OCI-LY7 (cell line): ENCODE measurements around the gene PSMC4. TPM values are rescaled to one million over a fixed set of nuclear protein-coding genes. Genes with fewer than 3 reads are reported as not detected.

Source experiments
- BruUV-seq: library from RNA; stranded (reverse); fragments of 400-500 nt; replicated peaks from 2 replicates; lab custom pipeline; 2021; lab: Mats Ljungman, UMichigan
- CTCF ChIA-PET: fragments of 300-600 bp; sonication (Branson Sonifier 250); formaldehyde crosslinking; loops from one replicate; lab custom pipeline; 2022; ENCODE audit warnings: antibody characterized with exemption; ENCODE audit not compliant: unreplicated experiment; lab: Charles Lee
- POLR2A ChIA-PET: fragments of 300-600 bp; sonication (Branson Sonifier 250); formaldehyde crosslinking; loops from one replicate; lab custom pipeline; 2022; ENCODE audit warnings: antibody characterized with exemption; lab: Charles Lee
- DNase-seq: peaks from one replicate; pipeline ENCODE4 v3.0.0-alpha.2; 2015; ENCODE audit warnings: low spot score
- H2AFZ ChIP-seq: fragments of 200-600 bp; sonication (generic), shearing (Covaris generic); 2 replicates; pipeline ENCODE4 v1.6.1; 2014; ENCODE audit warnings: mild to moderate bottlenecking, antibody characterized with exemption, low read length, moderate library complexity
- H3K27ac ChIP-seq: fragments of 200-600 bp; sonication (generic); 2 replicates; pipeline ENCODE4 v1.5.1; 2014; ENCODE audit warnings: mixed run types, low read depth, mild to moderate bottlenecking, moderate library complexity, low read length, inconsistent platforms; ENCODE audit not compliant: poor library complexity, severe bottlenecking
- H3K36me3 ChIP-seq: fragments of 200-600 bp; sonication (generic); 2 replicates; pipeline ENCODE4 v1.6.1; 2014; ENCODE audit warnings: mild to moderate bottlenecking, antibody characterized with exemption, low read length, moderate library complexity, mixed read lengths; ENCODE audit not compliant: insufficient read depth
- H3K4me1 ChIP-seq: fragments of 200-600 bp; sonication (generic); 2 replicates; pipeline ENCODE4 v1.5.1; 2014; ENCODE audit warnings: mild to moderate bottlenecking, low read length; ENCODE audit not compliant: insufficient read depth, poor library complexity, severe bottlenecking
- H3K4me2 ChIP-seq: fragments of 200-600 bp; sonication (generic); 2 replicates; pipeline ENCODE4 v1.6.1; 2014; ENCODE audit warnings: mild to moderate bottlenecking, low read length
- H3K4me3 ChIP-seq: fragments of 200-600 bp; sonication (generic); 2 replicates; pipeline ENCODE4 v1.5.1; 2014; ENCODE audit warnings: mild to moderate bottlenecking, low read depth, low read length; ENCODE audit not compliant: poor library complexity, severe bottlenecking
- H3K79me2 ChIP-seq: fragments of 200-600 bp; sonication (generic); 2 replicates; pipeline ENCODE4 v1.6.1; 2016; ENCODE audit warnings: low read depth, mild to moderate bottlenecking, low read length, moderate library complexity, mixed read lengths; ENCODE audit not compliant: insufficient read depth
- H3K9me2 ChIP-seq: fragments of 200-600 bp; sonication (generic); 2 replicates; pipeline ENCODE4 v1.6.1; 2016; ENCODE audit warnings: mild to moderate bottlenecking, low read length, mixed read lengths; ENCODE audit not compliant: insufficient read depth
- H3K9me3 ChIP-seq: fragments of 200-600 bp; sonication (generic); 2 replicates; pipeline ENCODE4 v1.6.1; 2014; ENCODE audit warnings: mild to moderate bottlenecking, mixed run types, low read length, mixed read lengths
- H4K20me1 ChIP-seq: fragments of 200-600 bp; sonication (generic); 2 replicates; pipeline ENCODE4 v1.6.1; 2014; ENCODE audit warnings: mild to moderate bottlenecking, antibody characterized with exemption, low read length, moderate library complexity, mixed read lengths; ENCODE audit not compliant: insufficient read depth
- EZH2phosphoT487 ChIP-seq: fragments of 200-600 bp; sonication (generic); IDR thresholded peaks from 2 replicates; pipeline ENCODE4 v1.6.1; 2018; ENCODE audit warnings: low read depth, borderline replicate concordance, mild to moderate bottlenecking, mixed run types, antibody characterized with exemption, low read length, moderate library complexity, mixed read lengths
- intact Hi-C: fragments of 100-400 bp; cut with micrococcal nuclease; formaldehyde crosslinking; loops from one replicate; pipeline ENCODE4 v1.10.0; 2022; ENCODE audit not compliant: unreplicated experiment
- total RNA-seq, 2 experiments: library from RNA; depleted of rRNA in 1 of 2; stranded (reverse); fragments of >200 nt in 1 of 2; shearing (Covaris generic) in 1 of 2; gene quantifications; 2 replicates each; pipeline ENCODE4 v1.2.3, GENCODE V29; 2014 to 2022
- TF ChIP-seq, protein P1 (sequence below): fragments of 200-600 bp; sonication (generic); conservative IDR thresholded peaks from 2 replicates; pipeline ENCODE4 v1.5.1; 2014; ENCODE audit warnings: mild to moderate bottlenecking, antibody characterized with exemption, low read length, moderate library complexity, mixed read lengths

The PSMC4 gene
- total RNA-seq, 2 experiments from 2014 or later: 78.0 to 82.3 TPM

DNA sequence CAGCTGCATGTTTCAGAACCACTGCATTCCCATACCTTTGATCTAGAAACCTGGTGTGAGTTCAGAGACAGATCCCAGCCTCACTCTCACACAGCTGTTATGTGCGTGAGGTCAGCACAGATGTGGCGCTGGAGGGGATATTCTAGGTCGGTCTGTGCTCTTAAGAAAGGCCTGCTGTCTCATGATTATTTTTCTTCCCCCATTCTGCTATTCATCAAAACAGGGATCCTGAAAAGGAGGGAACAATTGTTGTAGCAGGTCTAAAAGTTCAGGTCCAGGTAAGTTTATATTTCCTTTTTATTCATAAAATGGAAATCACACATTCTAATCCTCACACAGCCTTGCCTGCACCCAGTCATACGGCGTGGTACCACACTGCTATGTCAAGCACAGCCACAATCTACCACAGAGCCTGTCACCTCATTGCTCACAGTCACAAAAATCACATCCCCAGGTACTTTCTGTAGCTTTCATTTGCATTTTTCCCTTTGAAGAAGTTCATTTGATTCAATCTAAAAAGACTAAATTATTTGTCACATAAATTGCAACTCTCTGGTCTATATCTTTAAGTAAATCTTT is 26.8 kb downstream of the PSMC4 start:
- peaks cover 16% of the 10 kb centered on the region for H3K4me1 ChIP-seq

DNA sequence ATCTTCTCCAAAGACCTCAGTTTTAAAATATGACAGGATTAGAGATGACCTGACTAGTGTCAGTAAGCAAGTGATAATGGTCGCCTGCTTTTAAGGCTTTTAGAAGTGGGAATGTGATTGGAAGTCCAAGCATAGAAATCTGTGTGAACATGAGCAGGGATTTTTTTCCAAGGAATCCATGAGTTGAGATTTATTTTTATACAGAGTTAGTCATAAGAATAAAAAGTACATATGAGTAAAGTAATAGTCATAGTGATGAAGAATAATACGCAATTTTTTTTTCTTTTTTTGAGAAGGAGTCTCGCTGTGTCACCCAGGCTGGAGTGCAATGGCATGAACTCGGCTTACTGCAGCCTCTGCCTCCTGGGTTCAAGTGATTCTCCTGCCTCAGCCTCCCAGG is 27.5 kb downstream of the PSMC4 start:
- Histone ChIP-seq H3K4me3 (no peak overlapping the region), H3K36me3 (peaks cover 14% of the 10 kb centered on the region; the same call in 1 of the 2 replicates), H2AFZ (no peak overlapping the region), H3K9me3 (peaks cover 17% of the 10 kb centered on the region; the same call in 1 of the 2 replicates), H3K4me2 (no peak overlapping the region), H3K27ac (no peak overlapping the region), H3K79me2 (peaks cover 18% of the 10 kb centered on the region; the same call in 1 of the 2 replicates), H4K20me1 (no peaks in the 10 kb centered on the region), H3K4me1 (peaks cover 16% of the 10 kb centered on the region), H3K9me2 (no peaks in the 10 kb centered on the region)
- POLR2A ChIA-PET: no interaction called here
- DNase-seq: no peak
- BruUV-seq: no TSS peak
- intact Hi-C loops: no loop called here
- TF ChIP-seq, protein P1, sequence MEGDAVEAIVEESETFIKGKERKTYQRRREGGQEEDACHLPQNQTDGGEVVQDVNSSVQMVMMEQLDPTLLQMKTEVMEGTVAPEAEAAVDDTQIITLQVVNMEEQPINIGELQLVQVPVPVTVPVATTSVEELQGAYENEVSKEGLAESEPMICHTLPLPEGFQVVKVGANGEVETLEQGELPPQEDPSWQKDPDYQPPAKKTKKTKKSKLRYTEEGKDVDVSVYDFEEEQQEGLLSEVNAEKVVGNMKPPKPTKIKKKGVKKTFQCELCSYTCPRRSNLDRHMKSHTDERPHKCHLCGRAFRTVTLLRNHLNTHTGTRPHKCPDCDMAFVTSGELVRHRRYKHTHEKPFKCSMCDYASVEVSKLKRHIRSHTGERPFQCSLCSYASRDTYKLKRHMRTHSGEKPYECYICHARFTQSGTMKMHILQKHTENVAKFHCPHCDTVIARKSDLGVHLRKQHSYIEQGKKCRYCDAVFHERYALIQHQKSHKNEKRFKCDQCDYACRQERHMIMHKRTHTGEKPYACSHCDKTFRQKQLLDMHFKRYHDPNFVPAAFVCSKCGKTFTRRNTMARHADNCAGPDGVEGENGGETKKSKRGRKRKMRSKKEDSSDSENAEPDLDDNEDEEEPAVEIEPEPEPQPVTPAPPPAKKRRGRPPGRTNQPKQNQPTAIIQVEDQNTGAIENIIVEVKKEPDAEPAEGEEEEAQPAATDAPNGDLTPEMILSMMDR: no peak
- TF ChIP-seq EZH2phosphoT487: no peak
- CTCF ChIA-PET: no interaction called here

More for the DNA sequence above, 26.8 kb downstream of the PSMC4 start:
- H3K9me3 ChIP-seq: peaks cover 24% of the 10 kb centered on the region; the same call in 1 of the 2 replicates
- peak overlapping the region; percentile 42 for H3K27ac ChIP-seq
- CTCF ChIA-PET: interaction anchor here (0.8 kb wide), 1 partner anchor 28 kb away, joined by 3 read pairs; no protein-coding TSS in a partner anchor
- peak overlapping the region; percentile 73 for H3K4me2 ChIP-seq
- H4K20me1 ChIP-seq: no peaks in the 10 kb centered on the region
- peaks cover 18% of the 10 kb centered on the region; the same call in 1 of the 2 replicates for H3K79me2 ChIP-seq
- DNase-seq: no peak
- POLR2A ChIA-PET: interaction anchor here (0.6 to 2.2 kb wide), 3 partner anchors 21 to 40 kb away, joined by 3 to 8 read pairs (median 5); no protein-coding TSS in a partner anchor
- no TSS peak for BruUV-seq
- intact Hi-C loops: no loop called here
- no peaks in the 10 kb centered on the region for H3K9me2 ChIP-seq
- H3K4me3 ChIP-seq: peak overlapping the region; percentile 77
- no peak for TF ChIP-seq EZH2phosphoT487
- TF ChIP-seq, protein P1: no peak
- H3K36me3 ChIP-seq: peaks cover 17% of the 10 kb centered on the region; the same call in 1 of the 2 replicates
- peak overlapping the region; percentile 68 for H2AFZ ChIP-seq

DNA sequence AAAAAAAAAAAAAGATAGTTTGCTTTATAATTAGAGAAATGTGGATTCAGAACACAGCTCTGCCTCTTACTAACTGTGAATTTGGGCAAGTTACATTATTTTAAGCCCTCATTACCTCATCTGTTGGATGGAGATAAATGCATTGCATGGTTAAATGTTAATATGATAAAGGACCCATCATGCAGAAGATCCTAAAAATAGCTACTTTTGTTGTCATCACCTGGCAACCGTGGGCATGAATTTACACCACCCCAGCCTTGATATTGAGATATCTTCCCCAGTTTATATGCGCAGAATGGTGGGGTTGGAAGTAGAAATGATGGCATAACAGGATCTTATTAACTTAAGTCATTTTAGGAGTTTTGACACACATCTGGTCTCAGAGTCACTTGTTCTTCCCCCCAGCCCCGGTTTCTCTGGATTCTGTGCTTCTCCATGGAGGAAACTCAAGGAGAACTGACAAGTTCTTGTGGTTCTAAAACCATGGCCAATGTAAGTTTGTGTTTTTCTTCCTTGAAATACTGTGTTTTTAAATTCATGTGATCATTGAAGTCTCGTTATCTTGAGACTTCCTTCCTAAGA is 34.8 kb downstream of the PSMC4 start:
- Histone ChIP-seq H3K27ac (no peak overlapping the region), H3K4me2 (no peak overlapping the region), H4K20me1 (no peaks in the 10 kb centered on the region), H3K4me3 (no peak overlapping the region), H3K9me2 (no peaks in the 10 kb centered on the region), H3K4me1 (no peaks in the 10 kb centered on the region), H3K36me3 (peaks cover 20% of the 10 kb centered on the region), H3K9me3 (peaks cover 5% of the 10 kb centered on the region; the same call in 1 of the 2 replicates), H2AFZ (no peak overlapping the region), H3K79me2 (no peaks in the 10 kb centered on the region)
- CTCF ChIA-PET: no interaction called here
- no TSS peak for BruUV-seq
- intact Hi-C loops: no loop called here
- POLR2A ChIA-PET: no interaction called here
- DNase-seq: no peak
- no peak for TF ChIP-seq EZH2phosphoT487
- TF ChIP-seq, protein P1: no peak
